Measurements from ENCODE around the gene TRABD2B. TPM values are rescaled to one million over a fixed set of nuclear protein-coding genes. Genes with fewer than 3 reads are reported as not detected.
A peak's percentile ranks its signal among the peaks of the same experiment; 100 is the strongest.

TRABD2B gene
- total RNA-seq, 1 experiment from 2014 or later: 10.3 TPM

DNA sequence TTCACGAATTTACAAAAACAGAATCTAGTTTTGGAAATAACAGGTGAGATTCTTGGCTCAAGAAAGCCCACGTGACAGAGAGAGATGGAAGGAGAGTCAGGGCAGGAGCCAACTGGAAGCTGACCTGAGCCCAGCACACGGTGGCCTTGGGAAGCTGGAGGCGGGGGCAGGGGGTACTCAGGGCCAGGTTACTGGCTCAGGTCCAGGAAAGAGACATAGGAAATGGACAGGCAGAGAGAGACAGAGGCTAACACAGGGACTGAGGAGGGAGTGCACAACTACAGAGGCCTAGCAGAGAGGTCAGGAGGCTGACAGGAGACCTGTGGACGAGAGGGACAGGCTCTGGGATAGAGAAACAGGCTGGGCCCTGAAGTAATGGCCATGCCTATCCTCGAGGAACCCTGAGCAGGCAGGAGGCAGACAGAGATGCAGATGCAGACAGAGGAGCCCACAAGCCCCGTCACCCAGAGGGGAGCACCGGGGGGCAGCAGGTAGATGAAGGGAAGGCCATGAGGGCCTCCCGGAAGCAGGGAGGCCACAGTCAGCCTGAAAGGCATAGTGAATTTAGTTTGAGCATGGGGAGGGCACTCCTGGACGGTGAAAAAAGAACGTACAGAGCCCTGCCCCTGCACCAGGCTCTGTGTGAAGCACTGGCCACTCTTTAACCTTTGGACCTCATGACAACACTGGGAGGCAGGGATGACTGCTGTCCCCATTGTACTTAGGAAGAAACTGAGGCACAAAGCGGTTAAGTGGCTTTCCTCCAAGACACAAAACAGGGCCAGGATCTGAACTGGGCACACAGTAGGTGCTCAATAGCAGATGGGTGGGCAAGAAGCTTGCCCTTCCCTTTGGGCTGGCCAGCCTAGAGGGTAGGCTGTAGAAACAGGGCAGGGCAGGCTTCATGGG lies 230.1 kb downstream of the TRABD2B start:
- CTCF ChIA-PET: interaction anchor here (1.6 to 3.0 kb wide), 2 partner anchors 12 to 41 kb away, joined by 5 to 18 read pairs; no protein-coding TSS in a partner anchor
- ATAC-seq: no peak
- POLR2A ChIA-PET: no interaction called here

GRCh38 chr1:47765742-47766485 lies 231.3 kb downstream of the TRABD2B start:
- H3K27me3 Mint-ChIP-seq (ENCODE audit: low read depth): peaks cover 7% of the 10 kb centered on the region
- H3K4me3 Mint-ChIP-seq: no peak overlapping the region
- H3K4me1 Mint-ChIP-seq: no peaks in the 10 kb centered on the region
- no peak overlapping the region for H3K27ac Mint-ChIP-seq
- TF ChIP-seq, protein P1, sequence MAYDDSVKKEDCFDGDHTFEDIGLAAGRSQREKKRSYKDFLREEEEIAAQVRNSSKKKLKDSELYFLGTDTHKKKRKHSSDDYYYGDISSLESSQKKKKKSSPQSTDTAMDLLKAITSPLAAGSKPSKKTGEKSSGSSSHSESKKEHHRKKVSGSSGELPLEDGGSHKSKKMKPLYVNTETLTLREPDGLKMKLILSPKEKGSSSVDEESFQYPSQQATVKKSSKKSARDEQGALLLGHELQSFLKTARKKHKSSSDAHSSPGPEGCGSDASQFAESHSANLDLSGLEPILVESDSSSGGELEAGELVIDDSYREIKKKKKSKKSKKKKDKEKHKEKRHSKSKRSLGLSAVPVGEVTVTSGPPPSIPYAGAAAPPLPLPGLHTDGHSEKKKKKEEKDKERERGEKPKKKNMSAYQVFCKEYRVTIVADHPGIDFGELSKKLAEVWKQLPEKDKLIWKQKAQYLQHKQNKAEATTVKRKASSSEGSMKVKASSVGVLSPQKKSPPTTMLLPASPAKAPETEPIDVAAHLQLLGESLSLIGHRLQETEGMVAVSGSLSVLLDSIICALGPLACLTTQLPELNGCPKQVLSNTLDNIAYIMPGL (CRISPR knock-in tag; IDR thresholded peaks at IDR 0.05): no peak
- TF ChIP-seq ZNF121 (CRISPR knock-in tag; IDR thresholded peaks at IDR 0.05) (no peak), TEAD1 (CRISPR knock-in tag; IDR thresholded peaks at IDR 0.05) (no peak)
- H3K9me3 Mint-ChIP-seq: no peaks in the 10 kb centered on the region
- DNase-seq (ENCODE audit: low spot score) (no peak), ATAC-seq (peak; percentile 50)
- ChIA-PET CTCF (interaction anchor here (0.9 to 3.0 kb wide), 5 partner anchors 10 to 217 kb away, joined by 3 to 18 read pairs (median 3); no protein-coding TSS in a partner anchor), POLR2A (interaction anchor here (0.6 to 0.7 kb wide), 2 partner anchors 42 to 198 kb away, joined by 5 to 6 read pairs; no protein-coding TSS in a partner anchor)
- no peaks in the 10 kb centered on the region for H3K36me3 Mint-ChIP-seq

More for the DNA sequence above, 230.1 kb downstream of the TRABD2B start:
- H3K9me3 Mint-ChIP-seq: no peaks in the 10 kb centered on the region
- H3K4me3 Mint-ChIP-seq: no peak overlapping the region
- TF ChIP-seq, protein P2, sequence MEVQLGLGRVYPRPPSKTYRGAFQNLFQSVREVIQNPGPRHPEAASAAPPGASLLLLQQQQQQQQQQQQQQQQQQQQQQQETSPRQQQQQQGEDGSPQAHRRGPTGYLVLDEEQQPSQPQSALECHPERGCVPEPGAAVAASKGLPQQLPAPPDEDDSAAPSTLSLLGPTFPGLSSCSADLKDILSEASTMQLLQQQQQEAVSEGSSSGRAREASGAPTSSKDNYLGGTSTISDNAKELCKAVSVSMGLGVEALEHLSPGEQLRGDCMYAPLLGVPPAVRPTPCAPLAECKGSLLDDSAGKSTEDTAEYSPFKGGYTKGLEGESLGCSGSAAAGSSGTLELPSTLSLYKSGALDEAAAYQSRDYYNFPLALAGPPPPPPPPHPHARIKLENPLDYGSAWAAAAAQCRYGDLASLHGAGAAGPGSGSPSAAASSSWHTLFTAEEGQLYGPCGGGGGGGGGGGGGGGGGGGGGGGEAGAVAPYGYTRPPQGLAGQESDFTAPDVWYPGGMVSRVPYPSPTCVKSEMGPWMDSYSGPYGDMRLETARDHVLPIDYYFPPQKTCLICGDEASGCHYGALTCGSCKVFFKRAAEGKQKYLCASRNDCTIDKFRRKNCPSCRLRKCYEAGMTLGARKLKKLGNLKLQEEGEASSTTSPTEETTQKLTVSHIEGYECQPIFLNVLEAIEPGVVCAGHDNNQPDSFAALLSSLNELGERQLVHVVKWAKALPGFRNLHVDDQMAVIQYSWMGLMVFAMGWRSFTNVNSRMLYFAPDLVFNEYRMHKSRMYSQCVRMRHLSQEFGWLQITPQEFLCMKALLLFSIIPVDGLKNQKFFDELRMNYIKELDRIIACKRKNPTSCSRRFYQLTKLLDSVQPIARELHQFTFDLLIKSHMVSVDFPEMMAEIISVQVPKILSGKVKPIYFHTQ (CRISPR knock-in tag; IDR thresholded peaks at IDR 0.05): no peak
- TF ChIP-seq TEAD4 (CRISPR knock-in tag; IDR thresholded peaks at IDR 0.05) (no peak), NR1H2 (CRISPR knock-in tag; IDR thresholded peaks at IDR 0.05) (no peak), NFE2L1 (CRISPR knock-in tag; IDR thresholded peaks at IDR 0.05) (no peak), ESRRA (CRISPR knock-in tag; IDR thresholded peaks at IDR 0.05; ENCODE audit: borderline replicate concordance) (no peak), PRRX2 (CRISPR knock-in tag; IDR thresholded peaks at IDR 0.05) (no peak), ZNF423 (CRISPR knock-in tag; IDR thresholded peaks at IDR 0.05) (no peak), MYBL2 (CRISPR knock-in tag; IDR thresholded peaks at IDR 0.05) (no peak), GTF2I (CRISPR knock-in tag; conservative IDR thresholded peaks at IDR 0.05) (no peak), SMAD4 (CRISPR knock-in tag; IDR thresholded peaks at IDR 0.05) (no peak), ZNF512 (CRISPR knock-in tag; IDR thresholded peaks at IDR 0.05; ENCODE audit: borderline replicate concordance) (no peak), CBFB (CRISPR knock-in tag; IDR thresholded peaks at IDR 0.05; ENCODE audit: low read depth) (no peak), FOXP4 (CRISPR knock-in tag; IDR thresholded peaks at IDR 0.05) (no peak), MXD4 (CRISPR knock-in tag; IDR thresholded peaks at IDR 0.05; ENCODE audit: borderline replicate concordance) (no peak)
- TF ChIP-seq, protein P3, sequence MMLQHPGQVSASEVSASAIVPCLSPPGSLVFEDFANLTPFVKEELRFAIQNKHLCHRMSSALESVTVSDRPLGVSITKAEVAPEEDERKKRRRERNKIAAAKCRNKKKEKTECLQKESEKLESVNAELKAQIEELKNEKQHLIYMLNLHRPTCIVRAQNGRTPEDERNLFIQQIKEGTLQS (CRISPR knock-in tag; conservative IDR thresholded peaks at IDR 0.05): no peak
- TF ChIP-seq, protein P4, sequence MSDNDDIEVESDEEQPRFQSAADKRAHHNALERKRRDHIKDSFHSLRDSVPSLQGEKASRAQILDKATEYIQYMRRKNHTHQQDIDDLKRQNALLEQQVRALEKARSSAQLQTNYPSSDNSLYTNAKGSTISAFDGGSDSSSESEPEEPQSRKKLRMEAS (CRISPR knock-in tag; IDR thresholded peaks at IDR 0.05): no peak
- H3K27ac Mint-ChIP-seq: no peak overlapping the region
- H3K36me3 Mint-ChIP-seq: no peaks in the 10 kb centered on the region
- no peaks in the 10 kb centered on the region for H3K4me1 Mint-ChIP-seq
- H3K27me3 Mint-ChIP-seq (ENCODE audit: low read depth): peaks cover 5% of the 10 kb centered on the region
- no peak for DNase-seq (ENCODE audit: low spot score)

Measured in WTC11 (cell line).